ENCODE data around the gene EGFL7. TPM values are rescaled to one million over a fixed set of nuclear protein-coding genes. Genes with fewer than 3 reads are reported as not detected.
"Not testable (repeated sequence)": the region's sequence is repeated elsewhere in the genome, so short reads cannot be mapped to it uniquely, and the experiment has no call there.

Gene EGFL7
- total RNA-seq, 1 donor from 2014 or later, result 3.8 TPM

DNA sequence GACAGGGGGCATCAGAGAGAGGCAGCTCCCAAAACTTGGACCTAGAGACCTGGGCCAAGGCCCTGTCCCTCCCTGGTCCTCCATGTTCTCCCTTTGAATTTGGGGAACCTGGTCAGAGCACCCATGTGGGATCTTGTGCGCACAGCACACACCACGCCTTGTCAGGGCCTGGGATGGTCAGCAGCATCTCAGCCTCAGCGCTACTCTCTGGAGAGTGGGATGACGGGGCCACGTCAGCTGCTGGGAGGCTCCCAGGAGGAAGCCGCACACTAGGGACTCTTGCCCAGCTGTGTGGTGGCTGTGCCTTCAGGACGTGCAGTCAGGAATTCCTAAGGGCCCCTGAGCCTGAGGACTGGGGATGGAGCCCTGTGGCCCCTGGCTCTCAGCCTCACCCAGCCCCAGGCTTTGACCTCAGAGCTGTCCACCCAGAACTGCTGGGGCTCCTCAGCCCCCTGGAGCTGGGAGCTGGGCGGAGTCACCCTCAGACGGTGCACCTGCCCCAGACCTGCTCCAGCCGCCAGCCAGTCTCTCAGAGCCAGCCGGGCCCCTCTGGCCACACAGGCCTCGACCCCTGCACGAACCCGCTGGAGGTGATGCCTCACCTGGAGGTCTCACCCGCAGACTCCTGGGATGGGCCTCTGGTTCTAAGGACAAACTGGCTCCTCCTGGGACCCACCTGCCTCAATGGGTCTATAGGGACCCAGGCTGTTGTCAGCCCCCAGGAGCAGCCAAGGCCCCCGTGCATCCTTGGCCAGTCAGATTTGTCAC is 38.3 kb upstream of the EGFL7 start:
- no peak for DNase-seq (ENCODE audit: low read depth)

DNA sequence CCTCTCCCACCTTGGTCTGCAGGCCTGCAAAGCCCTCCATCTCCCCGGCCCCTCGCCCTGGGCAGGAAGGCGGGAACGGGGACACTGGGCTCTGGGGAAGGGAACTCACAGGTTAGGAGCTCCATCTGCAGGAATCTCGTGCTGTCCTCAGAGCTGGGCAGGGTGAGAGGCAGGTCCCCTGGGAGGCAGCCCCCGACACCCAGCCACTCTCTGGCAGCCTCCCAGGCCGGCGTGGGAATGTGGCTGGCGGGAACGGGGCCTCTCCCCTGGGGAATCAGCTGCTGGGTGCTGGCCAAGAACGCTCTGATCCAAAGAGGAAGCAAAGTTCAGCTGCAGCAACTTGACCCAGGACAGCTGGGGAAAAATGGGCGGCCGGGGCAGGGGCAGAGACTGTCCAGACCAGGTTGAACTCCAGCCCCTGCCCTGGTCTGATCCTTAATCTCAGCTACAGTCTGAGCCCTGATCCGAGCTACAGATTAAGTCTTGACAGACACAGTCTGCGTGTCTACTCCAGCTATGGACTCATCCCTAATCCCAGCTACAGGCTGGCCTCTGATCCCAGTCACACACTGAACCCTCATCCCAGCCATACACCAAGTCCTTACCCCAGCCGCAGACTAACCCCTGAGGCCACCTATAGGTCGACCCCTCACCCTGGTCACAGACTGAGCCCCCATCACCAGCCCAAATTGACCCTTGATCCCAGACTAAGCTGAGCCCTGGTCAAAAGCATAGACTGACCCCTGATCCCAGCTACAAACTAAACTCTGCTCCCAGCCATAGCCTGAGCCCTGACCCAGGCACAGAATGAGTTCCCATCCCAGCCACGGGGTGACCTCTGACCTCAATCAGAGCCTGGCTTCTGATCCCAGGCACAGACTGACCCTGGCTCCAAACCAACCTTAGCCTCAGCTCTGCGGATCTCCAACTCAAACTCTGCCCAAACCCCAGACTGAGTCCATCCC is 37.3 kb upstream of the EGFL7 start:
- peak; percentile 54 for DNase-seq (ENCODE audit: low read depth)

DNA sequence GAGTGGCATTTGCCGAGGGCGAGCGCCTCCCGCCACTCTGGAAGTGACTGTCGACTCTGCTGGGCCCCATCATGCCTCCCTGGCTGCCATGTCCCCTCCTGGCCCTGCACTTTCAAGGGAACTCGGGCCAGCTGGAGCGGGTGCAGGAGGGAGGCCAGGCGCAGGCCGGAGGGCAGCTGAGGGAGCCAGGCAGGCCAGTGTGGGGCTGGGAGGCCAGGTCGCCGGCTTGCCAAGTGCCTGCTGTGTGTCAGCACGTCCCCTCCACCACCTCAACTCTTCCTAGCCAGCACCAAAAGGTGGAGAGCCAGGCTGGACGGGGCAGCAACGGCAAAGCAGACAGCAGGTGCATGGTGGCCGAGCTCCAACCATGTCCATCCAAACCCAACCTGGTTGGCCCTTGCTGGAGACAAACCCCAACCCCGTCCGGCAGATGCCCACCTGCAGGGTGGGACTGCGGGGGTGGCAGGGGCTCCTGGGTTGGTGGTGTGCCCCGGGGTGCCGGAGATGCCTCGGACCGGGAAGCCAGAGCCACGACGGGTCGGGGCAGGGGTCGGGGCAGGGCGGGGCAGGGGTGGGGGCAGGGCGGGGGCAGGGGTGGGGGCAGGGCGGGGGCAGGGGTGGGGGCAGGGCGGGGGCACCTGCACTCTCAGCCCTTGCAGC is 36.5 kb upstream of the EGFL7 start:
- DNase-seq (ENCODE audit: low read depth), result no peak

DNA sequence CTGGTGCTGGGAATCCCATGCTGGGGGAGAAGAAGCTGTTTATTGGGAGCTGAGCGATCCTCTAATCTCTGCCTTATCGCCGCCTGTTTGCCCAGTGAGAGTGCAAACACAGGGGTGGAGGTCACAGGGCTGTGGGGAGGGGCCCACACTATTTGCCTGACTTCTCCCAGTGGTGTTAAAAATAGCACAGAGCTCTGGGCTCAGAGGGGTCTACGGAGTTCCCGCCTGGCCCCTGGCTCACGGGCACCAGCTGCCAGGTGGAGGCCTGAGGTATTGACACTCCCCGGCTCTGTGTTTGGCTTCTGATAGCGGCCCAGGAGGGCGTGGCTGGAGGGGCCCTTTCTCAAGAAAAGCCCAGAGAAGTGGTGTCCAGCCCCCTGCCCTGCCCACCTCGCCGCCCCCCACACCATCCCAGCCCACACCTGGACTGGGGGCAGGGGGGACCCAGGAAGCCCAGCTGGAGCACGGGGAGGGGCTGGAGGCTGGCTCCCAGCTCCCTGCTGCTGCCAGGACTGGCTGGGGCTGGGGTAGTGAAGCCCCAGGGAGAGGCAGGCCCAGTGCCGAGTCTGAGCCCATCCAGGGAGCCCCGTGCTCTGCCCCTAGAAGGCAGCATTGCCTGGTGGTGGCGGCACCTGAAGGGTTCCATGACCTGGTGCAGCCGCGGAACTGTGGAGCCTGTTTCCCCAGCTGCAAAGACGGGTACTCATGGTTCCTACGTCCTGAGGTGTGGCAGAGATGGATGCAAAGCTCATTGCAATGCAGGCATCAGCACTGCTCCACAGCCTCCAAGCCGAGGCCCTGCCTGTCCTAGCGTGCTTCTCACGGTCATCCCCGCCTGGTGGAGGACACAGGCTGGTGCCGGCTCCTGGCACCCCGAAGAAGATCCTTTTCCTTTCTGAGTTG is 35.7 kb upstream of the EGFL7 start:
- no peak for DNase-seq (ENCODE audit: low read depth)

DNA sequence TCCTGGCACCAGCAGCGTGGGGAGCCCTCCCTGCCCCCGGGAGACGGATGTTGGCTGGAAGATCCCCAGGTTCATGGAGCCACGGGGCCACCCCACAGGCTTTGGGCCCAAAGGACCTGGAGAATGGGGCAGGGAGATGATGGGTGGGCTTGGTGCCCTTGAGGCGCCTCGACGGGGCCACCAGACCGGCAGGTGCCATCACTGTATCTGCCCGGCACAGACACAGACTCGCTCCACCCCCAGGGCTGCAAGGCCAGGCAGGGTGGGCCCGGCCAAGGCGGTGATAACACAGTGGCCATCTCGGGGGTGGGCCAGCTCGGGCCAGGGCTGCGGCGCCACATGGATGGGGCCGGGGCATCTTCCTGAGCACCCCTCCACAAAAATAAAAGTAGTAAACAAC is 35.0 kb upstream of the EGFL7 start:
- no peak for DNase-seq (ENCODE audit: low read depth)

DNA sequence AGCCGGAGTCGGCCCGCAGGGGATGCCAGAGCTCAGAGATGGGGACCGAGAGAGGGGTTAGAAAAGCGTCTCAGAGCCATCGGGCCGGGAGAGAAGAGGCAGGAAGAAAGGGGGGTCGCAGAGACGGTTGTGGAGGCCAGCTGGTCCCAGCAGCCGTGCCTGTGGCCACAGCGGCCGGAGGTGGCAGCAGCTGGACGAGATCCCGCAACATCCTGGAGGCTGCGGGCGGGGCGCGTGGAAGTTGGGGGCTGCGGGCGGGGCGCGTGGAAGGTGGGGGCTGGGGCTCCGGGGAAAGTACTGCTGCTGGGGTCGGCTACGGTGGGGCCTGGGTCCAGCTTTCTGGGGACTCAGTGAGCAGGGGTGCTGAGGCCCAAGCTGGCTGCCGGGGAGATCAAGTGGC is 34.4 kb upstream of the EGFL7 start:
- DNase-seq (ENCODE audit: low read depth), result no peak

DNA sequence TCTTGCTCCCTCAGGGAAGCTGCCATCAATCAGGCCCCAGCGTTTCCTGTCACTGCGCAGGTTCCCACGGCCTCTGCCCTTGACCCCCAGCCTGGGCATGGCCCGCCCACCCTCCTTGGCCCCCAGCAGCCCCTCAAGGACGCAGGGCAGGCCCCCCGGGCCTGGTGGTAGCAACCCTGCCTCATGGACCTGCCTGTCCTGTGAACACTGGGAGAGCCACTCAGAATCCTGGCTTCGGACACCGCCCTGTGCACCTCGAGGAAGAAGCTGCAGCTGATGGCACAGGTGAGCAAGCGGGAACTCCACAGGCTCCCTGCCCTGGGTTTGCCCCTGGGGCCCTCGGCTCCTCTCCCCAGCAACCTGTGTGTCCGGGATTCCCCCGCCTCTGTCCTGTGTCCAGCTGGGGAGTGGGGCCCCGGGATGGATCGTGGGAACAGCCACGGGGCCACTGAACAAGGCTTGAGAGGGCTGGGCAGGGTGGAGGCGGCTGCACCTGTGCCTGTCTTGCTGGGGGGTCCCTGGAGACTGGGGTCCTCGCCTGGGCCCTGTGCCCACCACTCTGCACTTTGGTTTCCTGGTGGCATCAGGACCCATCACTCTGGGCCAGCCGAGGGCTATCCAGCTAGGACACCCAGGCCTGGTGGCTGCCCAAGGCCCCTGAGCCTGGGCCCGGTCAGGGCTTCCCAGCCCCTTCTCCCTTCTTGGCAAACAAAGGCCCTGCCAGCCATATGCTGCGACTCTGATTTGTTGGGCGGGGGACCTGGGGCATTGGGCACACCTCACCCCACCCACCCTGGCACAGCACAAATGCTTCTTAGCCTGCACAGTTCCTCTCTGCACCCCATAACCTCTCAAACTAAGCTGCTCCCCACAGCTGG is 33.5 kb upstream of the EGFL7 start:
- DNase-seq (ENCODE audit: low read depth), result no peak

DNA sequence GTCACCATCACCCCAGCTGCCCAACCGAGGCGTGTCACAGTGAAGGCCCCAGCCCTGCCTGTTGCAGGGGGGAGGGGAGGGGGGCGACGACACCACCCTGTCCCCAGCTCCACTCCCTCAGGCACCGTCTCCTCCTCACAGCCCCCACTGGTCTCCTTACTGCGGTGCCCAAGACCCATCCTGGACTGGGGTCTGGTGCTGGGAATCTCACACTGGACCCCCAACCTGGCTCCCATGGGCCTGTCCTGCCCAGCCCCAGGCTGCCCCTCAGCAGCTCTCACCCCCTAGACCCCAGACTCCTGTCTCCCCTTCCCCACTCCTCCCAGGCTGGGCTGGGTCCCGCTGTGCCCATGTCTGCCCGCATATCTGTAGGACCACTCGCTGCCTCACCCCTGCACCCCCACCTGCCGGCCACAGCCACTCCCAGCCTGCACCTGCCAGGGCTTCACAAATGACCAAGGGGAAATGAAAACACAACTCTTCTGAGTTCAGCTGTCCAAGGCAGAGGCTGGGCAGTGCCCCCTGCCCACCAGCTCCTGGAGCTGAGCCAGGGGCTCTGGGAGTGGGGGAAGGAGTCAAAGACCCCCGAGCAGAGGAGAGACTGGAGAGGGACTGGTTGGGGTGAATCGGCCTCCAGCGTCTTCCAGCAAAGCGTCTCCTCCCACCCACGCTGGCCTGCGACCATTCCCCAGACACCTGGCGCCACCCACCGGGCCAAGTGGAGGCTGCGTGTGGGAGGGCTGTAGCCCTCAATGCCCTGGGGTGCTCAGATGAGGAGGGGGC is 32.6 kb upstream of the EGFL7 start:
- peak; percentile 10 for DNase-seq (ENCODE audit: low read depth)

DNA sequence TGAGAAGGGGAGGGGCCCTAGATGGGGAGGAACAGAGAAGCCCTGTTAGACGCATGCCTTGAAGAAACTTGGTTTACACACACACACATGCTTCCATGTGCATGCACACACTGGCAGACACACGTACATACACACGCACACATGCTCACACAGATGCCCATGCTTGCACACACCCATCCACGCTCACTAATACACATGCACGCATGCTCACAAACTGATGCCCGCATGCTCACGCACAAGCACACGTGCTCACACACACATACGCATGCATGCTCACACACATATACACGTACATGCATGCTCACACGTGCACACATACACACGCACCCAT is 32.1 kb upstream of the EGFL7 start:
- no peak for DNase-seq (ENCODE audit: low read depth)

DNA sequence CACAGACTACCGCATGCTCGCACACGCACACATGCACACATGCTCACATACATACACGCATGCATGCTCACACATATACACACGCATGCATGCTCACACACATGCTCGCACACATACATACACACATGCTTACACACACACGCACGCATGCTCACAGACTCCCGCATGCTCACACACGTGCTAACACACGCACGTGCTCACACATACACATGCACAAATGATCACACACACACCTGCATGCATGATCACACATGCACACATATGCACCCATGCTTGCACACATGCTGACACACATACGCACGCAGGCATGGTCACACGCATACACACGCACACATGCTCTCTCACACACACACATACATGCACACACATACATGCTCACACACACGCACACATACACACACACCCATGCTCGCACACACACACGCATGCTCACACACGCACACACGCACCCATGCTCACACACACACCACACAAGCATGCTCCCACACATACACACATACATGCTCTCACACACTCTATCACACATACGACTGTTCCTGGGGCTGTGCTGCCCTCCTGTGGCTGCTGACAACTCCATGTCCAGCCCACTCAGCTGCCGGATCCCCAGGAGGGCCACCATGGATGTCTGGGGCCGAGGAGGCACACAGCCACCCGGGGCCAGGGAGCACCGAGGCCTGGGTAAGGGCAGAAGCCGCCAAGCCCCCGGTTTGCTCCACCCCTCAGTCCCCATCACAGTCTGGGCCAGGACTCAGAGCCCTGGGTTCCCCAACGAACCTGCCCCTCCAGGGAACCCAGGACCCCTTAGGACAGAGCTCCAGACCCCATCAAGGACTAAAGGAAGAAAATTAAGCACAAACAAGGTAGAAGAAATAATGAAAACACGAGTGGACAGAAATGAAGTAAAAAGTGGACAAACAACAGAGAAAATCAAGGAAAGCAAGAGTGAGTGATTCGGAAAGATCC is 31.4 kb upstream of the EGFL7 start:
- peak; percentile 49 for DNase-seq (ENCODE audit: low read depth)

DNA sequence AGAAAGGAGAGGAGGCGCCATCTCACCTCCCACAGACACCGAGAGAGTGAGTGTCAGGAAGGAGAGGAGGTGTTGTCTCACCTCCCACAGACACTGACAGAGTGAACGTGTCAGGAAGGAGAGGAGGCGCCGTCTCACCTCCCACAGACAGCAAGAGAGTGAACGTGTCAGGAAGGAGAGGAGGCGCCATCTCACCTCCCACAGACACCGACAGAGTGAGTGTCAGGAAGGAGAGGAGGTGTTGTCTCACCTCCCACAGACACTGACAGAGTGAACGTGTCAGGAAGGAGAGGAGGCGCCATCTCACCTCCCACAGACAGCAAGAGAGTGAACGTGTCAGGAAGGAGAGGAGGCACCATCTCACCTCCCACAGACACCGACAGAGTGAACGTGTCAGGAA is 30.6 kb upstream of the EGFL7 start:
- DNase-seq (ENCODE audit: low read depth), result not testable (repeated sequence)

DNA sequence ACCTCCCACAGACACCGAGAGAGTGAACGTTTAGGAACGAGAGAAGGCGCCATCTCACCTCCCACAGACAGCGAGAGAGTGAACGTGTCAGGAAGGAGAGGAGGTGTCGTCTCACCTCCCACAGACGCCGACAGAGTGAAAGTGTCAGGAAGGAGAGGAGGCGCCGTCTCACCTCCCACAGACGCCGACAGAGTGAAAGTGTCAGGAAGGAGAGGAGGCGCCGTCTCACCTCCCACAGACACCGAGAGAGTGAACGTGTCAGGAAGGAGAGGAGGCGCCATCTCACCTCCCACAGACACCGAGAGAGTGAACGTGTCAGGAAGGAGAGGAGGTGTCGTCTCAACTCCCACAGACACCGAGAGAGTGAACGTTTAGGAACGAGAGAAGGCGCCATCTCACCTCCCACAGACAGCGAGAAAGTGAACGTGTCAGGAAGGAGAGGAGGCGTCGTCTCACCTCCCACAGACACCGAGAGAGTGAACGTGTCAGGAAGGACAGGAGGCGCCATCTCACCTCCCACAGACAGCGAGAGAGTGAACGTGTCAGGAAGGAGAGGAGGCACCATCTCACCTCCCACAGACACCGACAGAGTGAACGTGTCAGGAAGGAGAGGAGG is 30.1 kb upstream of the EGFL7 start:
- DNase-seq (ENCODE audit: low read depth), result not testable (repeated sequence)

DNA sequence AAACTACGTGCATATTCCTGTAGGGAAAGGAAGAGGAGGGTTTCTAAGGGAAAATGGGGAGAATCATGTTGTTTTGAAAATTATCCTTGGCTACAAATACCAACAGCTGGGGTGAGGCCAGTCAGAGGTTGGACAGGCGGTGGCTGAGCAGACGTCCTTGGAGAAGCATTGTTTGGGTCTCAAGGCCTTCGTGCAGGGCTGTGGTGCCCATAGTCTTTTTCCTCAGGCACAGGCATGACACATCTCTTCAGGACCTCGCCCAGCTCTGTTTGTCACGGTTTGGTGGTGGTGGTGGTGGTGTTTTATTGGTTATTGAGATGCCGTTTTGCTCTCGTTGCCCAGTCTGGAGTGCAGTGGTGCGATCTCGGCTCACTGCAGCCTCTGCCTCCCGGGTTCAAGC is 27.8 kb upstream of the EGFL7 start:
- DNase-seq (ENCODE audit: low read depth), result no peak

DNA sequence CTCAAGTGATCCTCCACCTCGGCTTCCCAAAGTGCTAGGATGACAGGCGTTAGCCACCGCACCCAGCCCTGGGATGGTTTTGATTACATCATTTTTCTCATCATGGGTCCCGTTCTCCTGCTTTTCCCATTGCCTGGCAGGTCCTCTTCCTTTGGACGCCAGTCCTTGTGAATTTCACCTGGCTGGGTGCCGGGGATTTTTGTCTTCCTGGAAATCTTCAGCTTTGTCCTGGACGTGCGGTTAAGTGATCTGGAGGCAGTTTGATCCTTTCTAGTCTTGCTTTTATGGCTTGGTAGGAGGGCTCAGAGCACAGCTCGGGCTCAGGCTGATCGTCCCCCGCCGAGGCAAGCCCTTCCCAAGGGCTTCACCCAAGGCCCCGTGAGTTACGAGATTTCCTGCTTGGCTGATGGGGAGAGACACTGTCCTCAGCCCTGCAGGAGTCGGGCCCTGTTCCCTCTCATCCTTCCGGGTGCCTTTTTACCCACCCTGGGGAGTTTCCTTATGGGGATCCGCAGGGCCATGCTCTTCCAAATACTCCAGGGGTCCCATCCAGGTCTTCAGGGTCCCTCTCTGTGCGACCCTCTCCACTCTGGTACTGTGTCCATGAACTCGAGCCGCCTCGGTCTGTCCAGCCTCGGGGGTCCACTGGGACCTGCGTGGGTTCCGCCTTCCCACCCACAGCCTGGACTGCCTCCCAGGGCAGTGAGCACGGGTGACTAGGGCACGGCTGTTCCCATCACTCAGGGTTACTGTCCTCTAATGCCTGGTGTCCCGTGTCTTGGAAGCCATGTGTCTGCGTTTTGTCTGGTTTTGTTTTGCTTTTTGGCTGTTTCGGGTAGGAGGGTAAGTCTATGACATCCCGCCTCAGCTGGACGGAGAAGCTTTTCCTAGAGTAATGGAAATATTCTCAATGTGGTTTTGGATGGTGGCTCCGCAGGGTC is 22.3 kb upstream of the EGFL7 start:
- DNase-seq (ENCODE audit: low read depth), result no peak

DNA sequence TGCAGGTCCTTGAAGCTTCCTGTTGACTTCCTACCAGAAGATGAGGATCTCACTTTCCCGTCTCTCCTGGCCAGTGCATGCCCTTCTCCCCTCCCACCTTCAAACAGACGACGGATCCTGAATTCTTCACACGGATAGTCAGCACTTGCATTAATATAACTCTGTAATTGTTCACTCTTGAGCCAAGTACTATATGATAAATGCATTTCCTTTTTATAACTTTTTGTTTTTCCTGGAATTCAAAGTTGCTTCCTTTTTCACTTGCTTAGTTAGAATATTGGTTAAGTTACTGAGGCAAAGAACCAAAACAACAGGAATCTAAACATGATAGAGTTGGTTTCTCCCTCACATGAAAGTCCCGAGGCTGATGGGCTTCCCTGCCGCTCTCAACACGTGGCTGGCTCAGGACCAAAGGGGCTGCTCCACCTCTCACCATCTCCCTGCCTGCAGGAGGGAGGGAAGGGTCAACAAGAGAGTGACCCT is 20.2 kb upstream of the EGFL7 start:
- no peak for DNase-seq (ENCODE audit: low read depth)

DNA sequence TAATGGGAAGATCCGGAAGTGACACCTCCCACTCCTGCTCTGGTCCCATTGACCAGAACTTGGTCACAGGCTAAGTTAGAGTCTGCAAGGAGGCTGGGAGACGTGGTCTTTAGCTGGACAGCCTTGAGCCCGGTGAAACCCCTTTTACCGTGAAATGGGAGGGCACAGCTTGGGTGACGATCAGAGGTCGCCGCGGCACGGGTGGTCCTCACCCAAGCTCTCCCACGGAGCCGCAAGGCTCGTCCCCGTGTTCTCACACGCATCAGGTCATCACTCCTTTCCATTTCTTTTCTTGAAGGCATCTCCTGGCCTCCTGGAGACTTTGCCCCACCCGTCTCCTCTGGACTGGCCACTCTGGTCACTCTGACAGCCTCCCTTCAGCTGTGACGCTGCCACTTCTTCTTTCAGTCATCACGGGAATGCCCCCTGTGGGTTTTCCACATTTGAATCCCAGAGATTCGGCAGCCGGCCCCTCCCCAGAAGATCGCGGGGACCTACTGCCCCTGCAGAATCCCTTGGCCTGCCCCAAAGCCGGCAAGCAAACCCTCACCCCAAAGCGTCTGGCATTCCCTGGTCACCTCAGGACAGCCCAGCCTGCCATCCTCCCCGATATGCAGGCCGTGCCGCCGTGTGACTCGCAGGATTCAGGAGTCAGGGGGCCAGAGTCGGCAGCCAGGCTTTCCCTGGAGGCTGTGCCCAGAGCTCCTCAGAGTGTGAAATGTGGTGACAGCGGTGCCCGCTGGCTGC is 18.9 kb upstream of the EGFL7 start:
- DNase-seq (ENCODE audit: low read depth), result no peak
